ENCODE results near the gene GPR180.
A peak's percentile ranks its signal among the peaks of the same experiment; 100 is the strongest.

Gene GPR180

GRCh38 chr13:94601446-94602431 lies at the start of gene GPR180:
GPR180 (plus strand) TSS chr13:94601857; CDS start chr13:94601928, 71 bp downstream.
- DNase-seq = peak; percentile 93

- DNase-seq = no peak
Observed at GRCh38 chr13:94552095-94552494, 49.6 kb upstream of the GPR180 start.

DNA sequence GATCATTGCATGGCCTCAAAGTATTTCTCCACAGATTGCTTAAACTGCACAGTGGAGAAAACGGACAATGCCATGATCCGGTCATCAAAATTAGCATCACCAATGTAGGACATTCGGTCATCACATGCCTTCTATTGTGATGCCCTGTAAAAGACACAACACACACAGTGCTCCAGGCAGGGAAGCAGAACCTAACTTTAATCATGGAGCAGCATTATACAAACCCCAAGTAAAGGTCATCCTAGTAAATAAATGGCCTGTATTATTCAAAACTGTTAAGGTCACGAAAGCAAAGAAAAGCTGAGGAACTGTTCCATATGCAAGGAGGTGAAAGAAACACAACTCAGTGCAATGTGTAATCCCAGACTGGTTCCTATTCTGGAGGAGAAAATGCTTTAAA lies 47.9 kb upstream of the GPR180 start:
- no peak for DNase-seq

GRCh38 chr13:94556041-94556440 lies 45.6 kb upstream of the GPR180 start:
- DNase-seq = no peak

- no peak for DNase-seq
Observed at GRCh38 chr13:94556621-94557020, 45.0 kb upstream of the GPR180 start.

DNA sequence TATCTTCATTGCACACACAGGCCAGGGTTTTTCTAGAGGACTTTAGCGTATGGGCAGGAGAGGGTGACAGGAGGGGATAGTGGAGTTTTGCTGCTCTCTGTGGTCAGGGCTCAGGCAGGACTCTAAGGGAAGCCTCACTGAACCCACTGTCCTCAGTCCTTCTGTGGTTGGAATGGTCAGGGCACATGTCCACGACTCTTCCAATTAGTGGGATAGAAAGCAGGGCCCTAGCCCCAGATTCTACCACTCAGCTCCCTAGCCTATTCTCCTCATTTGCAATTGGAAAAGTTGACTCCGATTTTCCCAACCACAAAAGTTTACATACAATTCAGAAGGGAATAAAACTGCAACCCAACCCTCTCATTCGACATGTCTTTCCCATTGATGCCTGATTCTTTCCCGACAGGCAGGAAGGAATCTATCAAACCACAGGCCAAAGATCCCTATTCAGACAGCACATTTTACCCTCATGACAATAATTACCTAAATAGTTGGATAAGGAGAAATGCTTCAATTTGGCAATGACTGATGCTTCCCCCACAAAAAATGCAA lies 43.9 kb upstream of the GPR180 start:
- DNase-seq = no peak

GRCh38 chr13:94558716-94559115 lies 42.9 kb upstream of the GPR180 start:
- peak; percentile 29 for DNase-seq

DNA sequence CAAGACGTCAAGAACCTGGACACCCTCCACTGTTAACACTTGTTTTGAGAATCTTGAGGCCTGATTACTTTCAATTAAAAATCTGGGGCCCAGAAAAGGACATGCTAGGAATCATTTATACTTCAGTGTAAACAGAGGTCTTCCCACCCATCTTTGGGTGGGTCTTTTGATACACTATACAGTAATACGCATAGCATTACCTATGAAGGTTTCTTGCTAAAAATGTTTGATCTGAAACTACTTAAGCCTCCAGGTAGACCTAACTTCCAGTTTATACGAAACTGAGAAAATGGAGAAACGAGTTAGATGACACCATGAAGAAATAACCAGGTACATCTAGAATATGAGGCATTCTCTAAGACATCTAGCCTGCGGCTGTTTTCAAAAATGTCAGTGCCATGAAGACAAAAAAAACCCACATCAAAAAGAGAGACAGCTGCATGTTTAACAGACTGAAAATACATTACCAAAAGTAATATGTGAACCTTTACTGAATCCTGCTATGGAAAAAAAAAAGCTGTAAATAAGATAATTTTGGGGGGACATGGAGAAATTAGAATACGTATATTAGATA lies 42.3 kb upstream of the GPR180 start:
- DNase-seq = peak; percentile 12

DNA sequence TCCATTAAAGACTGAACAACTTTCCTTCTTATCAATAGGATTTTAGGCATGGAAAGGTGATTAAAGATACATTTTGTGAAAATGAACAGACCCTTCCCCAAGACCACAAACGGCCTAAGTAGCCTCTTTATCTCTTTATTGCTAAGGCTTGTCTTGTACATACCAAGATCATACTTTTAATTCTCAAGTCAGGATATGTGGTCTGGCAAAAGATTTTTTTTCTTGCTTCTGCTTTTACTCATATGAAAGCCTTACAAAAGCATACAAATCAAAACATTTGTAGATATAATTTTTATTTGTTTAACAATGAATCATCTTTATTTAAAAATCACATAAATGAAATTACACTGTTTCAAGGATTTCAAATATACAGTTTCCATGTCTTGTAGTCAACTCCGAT lies 41.5 kb upstream of the GPR180 start:
- no peak for DNase-seq

GRCh38 chr13:94561126-94561525 lies 40.5 kb upstream of the GPR180 start:
- no peak for DNase-seq

DNA sequence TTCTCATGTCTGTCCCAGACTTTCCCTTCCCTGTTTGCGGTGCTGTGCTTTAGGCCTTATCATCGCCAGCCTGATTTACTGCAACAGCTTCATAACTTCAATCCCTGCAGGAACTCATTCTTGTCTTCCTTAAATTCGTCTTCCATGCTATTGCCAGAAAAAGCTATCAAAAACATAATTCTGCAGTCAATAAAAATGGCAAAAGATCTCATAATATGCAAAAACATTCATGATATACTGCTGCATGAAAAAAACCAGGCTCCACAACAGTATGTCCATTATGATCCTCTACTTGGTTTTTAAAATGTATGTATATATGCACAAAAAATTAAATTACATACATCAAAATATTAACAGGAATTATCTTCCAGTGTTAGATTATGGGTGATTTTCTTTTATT lies 34.1 kb upstream of the GPR180 start:
- no peak for DNase-seq

DNA sequence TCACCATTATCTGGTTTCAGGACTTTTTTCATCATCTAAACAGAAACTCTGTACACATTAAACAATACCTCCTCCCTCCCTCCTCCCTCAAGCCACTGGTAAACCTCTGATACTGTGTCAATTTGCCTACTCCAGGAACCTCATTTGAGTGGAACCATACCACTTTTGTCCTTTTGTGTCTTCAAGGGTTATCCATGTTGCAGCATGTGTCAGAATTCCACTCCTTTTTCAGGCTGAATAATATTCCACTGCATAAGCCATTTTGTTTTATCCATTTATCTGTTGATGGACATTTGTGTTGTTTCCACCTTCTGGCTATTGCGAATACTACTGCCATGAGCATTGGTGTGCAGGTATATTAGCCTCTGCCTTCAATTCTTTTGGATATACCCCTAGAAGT lies 33.2 kb upstream of the GPR180 start:
- no peak for DNase-seq

DNA sequence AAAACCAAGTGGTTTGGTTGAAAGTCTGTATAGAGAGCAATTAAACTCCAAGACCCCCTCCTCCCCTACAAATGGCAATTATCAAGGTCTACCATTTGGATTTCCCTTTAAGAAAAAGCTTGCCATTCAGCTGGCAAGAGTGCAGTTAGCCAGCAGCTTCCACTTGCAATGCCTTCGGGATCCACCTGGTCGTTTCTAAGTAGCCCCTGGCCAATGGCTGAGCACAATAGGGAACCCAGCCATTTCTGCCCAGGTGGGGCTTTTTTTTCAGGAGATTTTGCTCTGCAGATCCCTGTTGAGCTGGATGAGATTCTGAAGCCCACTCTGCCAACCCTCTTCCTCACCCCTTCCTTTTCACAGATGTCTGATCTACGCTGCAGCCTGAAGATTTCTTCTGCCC lies 32.0 kb upstream of the GPR180 start:
- DNase-seq = no peak

DNA sequence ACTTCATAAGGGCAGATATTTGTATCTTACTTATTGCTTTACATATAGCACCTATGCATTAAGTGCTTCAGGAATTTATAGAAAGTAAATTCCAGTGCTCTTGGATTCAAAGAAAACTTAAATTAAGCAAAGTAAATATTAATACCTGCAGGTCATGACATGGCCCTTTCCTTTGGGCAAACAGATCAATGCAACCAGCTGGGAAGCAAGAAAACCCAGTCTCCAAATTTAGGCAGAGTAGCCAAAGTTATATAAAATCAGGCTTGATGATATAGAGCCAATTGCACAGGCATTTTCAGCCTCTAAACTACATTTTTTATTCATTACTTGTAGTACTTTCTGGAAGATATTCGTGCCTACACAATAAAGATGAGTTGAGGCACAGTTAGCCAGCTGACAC lies 22.6 kb upstream of the GPR180 start:
- DNase-seq = no peak

GRCh38 chr13:94583926-94584325 lies 17.7 kb upstream of the GPR180 start:
- no peak for DNase-seq

GRCh38 chr13:94585543-94586101 lies 16.0 kb upstream of the GPR180 start:
- no peak for DNase-seq

DNA sequence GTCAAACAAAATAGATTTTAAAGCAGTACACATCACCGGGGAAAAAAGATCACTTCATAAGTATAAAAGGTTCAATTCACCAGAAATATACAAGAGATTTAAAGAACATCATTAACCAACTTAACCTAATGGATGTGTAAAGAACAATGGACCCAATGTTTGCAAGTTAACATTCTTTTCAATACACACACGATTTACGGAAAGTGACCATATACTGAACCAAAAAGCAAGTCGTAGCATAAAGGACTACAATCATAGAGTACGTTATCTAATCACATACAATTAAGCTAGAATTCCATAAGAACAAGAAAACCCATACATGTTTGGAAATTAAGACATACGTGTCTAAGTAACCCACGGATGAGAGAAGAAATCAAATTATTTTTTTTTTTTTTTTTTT lies 15.3 kb upstream of the GPR180 start:
- no peak for DNase-seq

DNA sequence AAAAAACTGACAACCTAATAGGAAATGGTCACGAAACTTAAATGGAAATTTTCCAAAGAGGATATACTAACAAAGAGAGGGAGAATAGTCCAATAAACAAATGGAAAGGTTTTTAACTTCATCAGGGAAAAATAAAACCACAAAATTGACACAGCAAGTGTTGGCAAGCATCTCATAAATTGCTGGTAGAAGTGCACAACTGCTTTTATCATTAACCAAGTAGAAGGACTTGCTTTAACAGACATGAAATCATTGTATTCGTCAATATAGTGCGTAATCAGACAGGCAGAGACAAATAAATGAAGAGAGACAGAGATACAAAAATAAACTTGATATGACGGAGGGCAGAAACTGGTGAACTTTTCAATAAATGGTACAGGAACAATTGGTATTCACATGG lies 13.1 kb upstream of the GPR180 start:
- DNase-seq = no peak

DNA sequence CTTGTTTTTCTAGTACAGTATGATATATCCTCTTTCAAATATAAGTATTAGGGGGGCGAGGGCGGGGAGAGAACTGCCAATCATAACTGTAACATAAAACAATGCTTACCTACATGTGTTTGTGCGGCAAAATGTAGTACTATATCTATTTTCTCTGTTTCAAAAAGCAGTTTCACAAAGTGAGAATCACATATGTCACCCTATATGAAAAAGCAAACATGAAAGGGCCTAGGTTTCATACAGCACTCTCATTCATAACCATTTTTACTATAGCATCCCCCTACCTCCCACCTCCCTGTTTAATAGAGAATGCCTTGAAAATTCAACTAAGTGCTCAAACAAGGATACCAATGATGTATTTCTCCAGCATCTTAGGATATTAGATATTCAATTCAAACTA lies 10.9 kb upstream of the GPR180 start:
- DNase-seq = no peak

DNA sequence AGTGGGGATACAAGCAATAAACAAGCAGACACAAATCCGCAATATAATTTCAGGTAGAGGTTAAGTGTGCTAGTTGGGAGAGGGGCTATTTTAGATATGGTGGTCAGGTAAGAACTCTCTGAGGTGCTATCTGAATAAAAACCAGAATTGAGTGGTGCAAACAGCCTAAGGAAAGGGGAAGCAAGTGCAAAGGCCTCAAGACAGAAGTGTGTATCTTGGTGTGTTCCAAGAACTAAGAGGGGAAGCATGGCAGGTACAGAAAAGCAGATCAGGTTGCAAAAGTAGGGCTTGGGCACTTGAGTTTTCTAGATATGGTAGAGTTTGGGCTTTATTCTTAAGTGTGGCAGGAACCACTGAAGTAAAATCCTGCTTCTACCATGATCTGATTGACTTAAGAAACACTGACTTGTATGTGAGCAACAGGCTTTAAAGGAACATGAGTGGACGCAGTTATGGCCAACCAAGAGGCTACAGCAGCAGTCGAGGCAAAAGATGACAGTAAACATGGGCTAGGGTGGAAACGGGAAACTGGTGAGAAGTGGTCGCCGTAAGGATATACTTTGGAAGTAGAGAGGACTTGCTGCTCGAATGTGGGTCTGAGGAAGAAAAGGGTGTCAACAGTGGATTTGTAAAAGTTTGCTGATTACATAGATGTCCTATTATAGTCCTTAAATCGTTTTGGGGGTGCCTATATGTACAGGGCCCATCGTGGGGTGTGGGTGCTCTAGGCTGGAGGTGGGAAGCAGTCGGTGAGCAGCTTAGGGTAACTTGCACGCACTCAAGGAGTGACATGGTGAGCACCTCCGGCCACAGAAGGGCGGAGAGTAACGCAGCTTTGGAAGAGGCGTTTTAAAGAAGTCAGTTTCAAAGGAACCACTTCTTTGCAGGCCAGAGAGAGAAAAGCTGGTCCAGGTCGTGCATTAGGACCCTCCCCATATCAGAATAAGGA lies 6.4 kb upstream of the GPR180 start:
- peak; percentile 45 for DNase-seq

- peak; percentile 90 for DNase-seq
Observed at GRCh38 chr13:94595950-94596574, 5.6 kb upstream of the GPR180 start, which contains the start of gene TGDS. TGDS (minus strand) TSS chr13:94596152; CDS start chr13:94596136, 16 bp downstream.

DNA sequence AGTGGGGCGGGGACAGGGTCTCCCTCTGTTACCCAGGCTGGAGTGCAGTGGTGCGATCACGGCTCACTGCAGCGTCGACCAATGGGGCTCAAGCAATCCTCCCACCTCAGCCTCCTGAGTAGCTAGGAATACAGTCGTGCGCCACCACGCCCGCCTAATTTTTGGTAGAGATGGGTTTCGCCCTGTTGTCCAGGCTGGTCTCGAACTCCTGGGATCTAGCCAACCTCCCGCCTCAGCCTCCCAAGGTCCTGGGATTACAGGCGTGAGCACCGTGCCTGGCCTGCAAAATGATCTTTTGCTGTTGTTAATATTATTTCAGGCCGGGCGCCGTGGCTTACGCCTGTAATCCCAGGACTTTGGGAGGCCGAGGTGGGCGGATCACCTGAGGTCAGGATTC lies 5.1 kb upstream of the GPR180 start:
- DNase-seq = no peak

Data from CD4-positive, alpha-beta T cell treated with Interleukin-17A for 4 hours (primary cell).